Posterior vena cava (tissue), 2 donors: ENCODE results near the gene MSANTD2. TPM values are rescaled to one million over a fixed set of nuclear protein-coding genes. Genes with fewer than 3 reads are reported as not detected.
"Not testable (repeated sequence)": the region's sequence is repeated elsewhere in the genome, so short reads cannot be mapped to it uniquely, and the experiment has no call there.

ENCODE experiments used
- DNase-seq: peaks from one replicate; pipeline ENCODE4 v3.0.0-alpha.2; 2020; ENCODE audit warnings: low spot score
- intact Hi-C, 2 donors: fragments of 100-400 bp; cut with DNase I; formaldehyde crosslinking; loops; one replicate each; pipeline versions ENCODE4 v1.14.1 to v1.14.2; 2022 to 2023
- total RNA-seq, 2 donors: library from RNA; stranded (reverse); fragmentation: NEBNext Ultra II Directional; extraction: Animal tissue kit (Norgen Biotek cat#: 25700); gene quantifications; one replicate each; pipeline ENCODE4 v1.2.1, GENCODE V29; 2021
- donor health status: DM: yes; HTN: yes; CAD: no.
- donor health status: DM: yes; HTN: yes; CAD: no.

Gene MSANTD2
- total RNA-seq, 2 donors from 2014 or later = 12.6 to 13.0 TPM

GRCh38 chr11:124793466-124794278, 6.5 kb downstream of the MSANTD2 start:
- intact Hi-C loops = no loop called here
- DNase-seq = no peak

- DNase-seq = no peak
- intact Hi-C loops = no loop called here
These were observed 8.4 kb downstream of the MSANTD2 start for GRCh38 chr11:124791626-124792341.

- intact Hi-C loops = no loop called here
- DNase-seq = no peak
These were observed 11.7 kb downstream of the MSANTD2 start for GRCh38 chr11:124788521-124788920.

DNA sequence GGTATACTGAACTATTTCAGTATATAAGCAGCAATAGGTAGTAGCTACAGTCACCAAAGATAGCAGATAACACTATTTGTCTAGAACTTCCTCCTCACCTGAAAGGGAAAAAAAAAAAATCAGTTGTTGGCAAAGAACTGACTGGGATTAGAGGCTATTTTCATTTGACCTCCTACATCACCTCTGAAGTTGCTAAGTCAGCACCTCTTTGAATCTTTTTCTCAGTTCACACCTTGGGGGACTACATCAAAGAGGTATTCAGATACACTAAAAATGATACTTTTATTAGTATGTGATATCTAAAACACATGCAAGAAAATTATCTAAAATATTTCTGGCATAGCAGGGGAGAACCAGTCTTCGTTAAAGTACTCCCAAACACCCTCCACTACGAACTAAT, 16.2 kb downstream of the MSANTD2 start:
- intact Hi-C loops = no loop called here
- DNase-seq = no peak

DNA sequence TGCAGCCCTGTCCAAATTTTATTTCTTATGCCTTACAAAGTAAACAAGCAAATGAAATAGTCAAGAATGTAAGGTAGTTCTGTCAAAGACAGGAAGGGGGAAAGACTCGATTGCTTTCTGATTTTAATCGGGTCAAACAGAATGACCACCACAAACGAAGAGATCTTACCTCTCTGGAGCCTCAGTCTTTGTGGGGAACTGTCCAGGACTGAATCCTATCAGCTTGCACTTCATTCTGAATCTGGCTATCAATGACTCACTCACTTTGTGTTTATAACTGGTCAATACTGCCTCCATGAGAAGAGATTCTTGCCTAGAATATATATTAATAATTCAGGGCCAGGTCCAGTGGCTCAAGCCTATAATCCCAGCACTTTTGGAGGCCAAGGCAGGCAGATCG, 17.2 kb downstream of the MSANTD2 start:
- no peak for DNase-seq
- intact Hi-C loops = no loop called here

GRCh38 chr11:124779568-124779967, 20.6 kb downstream of the MSANTD2 start:
- no peak for DNase-seq
- intact Hi-C loops = no loop called here

GRCh38 chr11:124778281-124778680, 21.9 kb downstream of the MSANTD2 start:
- DNase-seq = no peak
- intact Hi-C loops = no loop called here

DNA sequence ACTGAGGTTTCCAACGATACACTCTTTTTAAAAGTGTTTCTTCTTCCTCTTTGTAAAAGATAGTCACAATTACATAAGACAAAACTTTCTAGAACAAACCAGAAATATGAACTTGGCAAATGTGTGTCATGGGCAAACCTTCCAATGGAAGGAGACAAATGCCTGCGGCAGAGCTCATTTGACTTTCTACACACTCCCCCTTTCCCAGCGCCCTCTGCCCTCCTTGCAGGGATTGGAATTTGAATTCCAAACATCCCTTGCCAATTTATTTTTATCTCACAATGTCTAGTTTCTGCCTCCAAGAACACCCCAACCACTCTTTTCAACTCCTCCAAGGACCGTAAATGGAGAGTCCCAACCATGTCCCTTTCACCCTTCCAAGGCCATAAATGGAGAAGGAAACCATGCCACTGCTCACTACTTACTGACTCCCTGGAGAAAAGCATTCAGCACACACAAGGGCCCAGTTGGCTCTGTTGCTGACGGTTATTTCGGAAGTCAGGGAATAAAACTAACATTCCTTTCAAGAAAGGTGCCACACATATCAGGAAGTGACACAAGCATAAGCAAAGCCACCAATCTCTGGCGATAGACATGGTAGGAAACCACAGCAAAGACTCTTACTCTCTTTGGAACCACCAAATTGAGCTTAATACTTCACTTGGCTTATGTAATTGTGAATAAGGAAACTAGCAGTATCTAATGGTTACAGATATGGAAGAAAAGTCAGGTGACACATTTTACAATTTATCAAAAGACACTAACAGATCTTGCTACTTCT, 23.2 kb downstream of the MSANTD2 start:
- DNase-seq = no peak

DNA sequence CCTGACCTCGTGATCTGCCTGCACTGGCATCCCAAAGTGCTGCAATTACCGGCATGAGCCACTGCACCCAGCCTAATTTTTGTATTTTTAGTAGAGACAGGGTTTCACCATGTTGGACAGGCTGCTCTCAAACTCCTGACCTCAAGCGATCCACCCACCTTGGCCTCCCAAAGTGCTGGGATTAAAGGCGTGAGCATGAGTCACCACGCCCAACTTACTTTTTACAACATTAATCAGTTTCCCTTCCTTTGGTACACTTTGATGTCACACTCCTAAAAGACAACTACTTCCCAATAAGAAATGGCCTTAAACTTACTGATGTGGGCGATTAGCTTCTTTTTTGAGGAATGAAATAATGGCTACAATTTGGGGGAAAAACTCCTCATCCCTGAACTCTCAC, 29.2 kb downstream of the MSANTD2 start:
- DNase-seq, intact Hi-C loops: not testable (repeated sequence)

More for the DNA sequence above, 23.2 kb downstream of the MSANTD2 start:
- intact Hi-C loops = no loop called here

DNA sequence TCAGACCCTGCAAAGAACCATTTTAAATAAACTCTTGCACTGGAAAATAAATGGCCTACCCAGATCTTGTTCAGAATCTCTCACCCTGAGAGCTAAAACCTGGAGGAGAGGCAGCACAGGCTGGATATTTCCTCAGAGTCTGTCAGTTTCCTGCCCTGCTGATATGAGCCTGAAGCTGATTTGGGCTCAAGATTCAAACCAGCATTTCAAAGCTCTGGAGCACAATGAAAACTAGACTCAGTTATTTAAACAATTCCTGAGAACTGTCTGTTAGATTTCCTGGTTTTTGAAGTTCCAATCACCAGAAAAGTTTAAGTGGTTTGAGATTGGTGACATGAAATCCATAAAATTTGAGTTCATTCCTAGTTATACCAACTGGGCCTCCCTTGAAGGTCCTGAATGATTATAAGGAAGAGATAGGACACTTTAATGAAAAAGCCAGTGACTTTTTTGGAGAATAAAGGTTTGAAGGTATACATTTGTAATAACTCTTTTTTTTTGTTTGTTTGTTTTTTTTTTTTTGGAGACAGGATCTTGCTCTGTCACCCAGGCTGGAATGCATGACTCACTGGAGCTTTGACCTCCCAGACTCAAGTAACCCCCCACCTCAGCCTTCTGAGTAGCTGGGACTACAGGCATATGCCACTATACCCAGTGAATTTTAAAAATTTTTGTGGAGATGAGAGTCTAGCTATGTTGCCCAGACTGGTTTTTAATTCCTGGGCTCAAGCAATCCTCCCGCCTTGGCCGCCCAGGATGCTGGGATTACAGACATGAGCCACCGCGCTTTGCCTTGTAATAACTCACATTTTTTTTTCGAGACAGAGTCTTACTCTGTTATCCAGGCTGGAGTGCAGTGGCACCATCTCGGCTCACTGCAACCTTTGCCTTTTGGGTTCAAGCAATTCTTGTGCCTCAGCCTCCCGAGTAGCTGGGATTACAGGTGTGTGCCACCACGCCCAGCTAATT, 30.1 kb downstream of the MSANTD2 start:
- no peak for DNase-seq
- intact Hi-C loops = loop anchor here in 1 of 2 donors (10.0 kb wide), 1 partner anchor 105 kb away; no protein-coding TSS in a partner anchor

DNA sequence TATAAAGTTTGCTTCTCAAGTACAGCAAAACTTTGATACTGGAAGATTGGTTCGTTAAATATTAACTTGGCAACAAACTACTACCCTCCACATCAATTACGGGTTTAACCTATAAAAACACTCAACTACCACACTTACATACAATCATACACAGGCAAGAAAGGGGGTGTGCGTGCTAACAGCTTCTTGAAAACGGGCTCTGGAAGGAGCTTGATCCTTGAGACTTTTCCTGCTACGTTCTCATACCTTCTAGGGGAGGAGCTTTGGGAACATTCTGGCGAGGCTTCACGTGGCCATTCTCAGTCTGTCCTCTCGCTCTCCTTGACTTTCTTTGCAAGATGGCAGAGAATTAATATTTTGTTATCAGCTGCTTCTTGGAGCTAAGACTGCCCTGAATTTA, 31.3 kb downstream of the MSANTD2 start:
- no peak for DNase-seq
- intact Hi-C loops = loop anchor here in 1 of 2 donors (10.0 kb wide), 1 partner anchor 104 kb away; no protein-coding TSS in a partner anchor

DNA sequence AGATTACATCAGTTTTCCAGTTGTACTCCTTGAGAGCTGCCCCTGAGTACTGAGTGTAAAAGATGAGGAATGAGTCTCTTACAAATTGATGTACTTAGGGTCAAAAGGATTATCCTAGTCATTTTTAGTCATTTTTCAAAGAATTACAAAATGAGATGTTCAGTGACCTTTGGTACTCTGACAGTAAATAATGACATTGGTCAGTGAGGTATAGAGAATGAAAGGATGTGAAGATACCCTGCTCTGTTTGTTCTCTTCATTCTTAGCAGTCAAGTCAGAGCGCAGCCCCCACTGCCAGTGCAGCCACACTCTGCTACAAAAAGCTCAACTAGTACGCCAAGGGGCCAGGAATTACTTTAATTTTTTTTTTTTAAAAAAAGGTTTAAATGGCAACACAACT, 34.0 kb downstream of the MSANTD2 start:
- no peak for DNase-seq
- intact Hi-C loops = loop anchor here in 1 of 2 donors (10.0 kb wide), 1 partner anchor 101 kb away; no protein-coding TSS in a partner anchor

DNA sequence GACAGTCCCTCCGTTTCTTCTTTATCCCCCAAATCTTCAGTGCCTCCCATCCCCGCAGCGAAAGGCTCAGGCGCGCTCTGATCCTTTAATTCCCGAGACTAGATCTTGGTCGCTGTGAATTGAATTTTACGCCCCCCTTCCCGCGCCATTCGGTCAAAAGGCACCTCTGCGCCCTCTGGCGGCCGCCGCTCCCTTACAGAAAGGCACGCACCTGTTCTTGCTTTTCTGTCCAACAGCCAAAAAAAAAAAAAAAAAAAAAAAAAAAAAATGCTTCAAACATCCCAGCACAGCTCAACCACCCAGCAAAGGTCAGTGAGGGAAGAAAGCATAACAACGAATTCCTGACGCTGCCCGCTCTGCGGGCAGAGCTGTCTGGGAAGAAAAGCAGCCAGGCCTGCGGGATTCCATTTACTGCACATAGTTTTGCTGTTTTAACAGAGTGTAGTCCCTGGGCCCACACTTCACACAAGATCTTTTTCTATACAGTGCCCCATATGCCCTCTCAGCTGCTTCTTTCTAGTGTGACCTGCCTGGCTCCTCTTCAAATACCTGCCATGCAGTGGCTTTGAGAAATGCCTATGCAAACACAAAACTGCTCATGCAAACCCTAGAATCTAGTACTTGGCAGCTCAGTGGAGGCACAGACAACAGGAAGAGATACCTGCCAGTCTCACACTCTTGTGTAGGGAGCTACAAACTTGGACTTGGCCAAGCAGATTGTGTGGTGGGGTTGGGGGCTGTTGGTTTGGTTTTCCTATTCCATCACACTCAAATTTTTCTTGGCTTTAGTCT, 36.9 kb downstream of the MSANTD2 start:
- intact Hi-C loops = loop anchor here (2.0 to 10.0 kb wide), 5 partner anchors 34 to 99 kb away; partner anchors contain the start of gene MSANTD2 (in 1 of the 2)
- DNase-seq = peak; percentile 95

- DNase-seq = no peak
- intact Hi-C loops = loop anchor here (2.0 to 10.0 kb wide), 5 partner anchors 35 to 98 kb away; partner anchors contain the start of gene MSANTD2 (in 1 of the 2)
These were observed 37.5 kb downstream of the MSANTD2 start for GRCh38 chr11:124762624-124763155.

- DNase-seq = peak; percentile 88
These were observed 38.0 kb downstream of the MSANTD2 start, which contains the start of gene ESAM for GRCh38 chr11:124762105-124762623. Gene ESAM, minus strand, starts transcription at chr11:124762290. Its CDS starts 136 bp downstream, at chr11:124762154.

DNA sequence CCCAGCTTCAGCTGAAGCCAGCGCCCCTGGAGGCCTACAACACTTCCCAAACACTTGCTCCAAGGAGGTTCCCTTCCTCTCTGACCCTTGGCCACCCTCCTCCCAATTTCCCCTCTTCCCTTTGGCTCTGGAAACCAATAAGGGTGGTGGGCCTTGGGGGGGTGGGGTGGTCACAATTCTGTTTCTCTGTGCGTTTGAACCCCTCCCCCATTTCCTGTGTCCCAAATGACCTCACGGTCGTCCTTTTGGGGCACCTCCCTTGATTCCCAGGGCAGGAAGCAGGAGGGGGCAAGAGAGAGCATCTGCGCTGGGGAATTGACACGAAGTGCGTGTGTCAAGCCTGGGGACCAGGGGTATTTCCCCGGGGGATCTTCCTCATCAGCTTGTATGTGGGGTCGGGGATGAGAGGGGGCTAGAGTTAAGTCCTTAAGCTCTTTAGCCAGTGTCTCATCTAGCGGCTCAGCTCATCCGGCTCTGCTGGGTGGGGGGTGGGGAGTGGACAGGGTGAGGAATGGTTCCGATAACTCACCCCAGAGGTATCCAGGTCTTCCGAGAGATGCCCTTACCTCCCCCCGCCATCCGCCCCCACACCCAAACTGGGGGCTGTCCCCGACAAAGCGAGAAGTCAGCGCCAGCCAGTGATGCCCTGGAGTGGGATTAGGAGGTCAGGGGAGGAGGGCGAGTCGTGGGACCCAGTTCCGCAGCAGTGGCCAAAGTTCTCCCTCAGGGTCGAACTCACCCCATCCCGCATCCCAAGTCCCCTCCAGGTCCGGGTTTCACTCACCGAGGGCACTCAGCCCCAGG, 38.7 kb downstream of the MSANTD2 start:
- intact Hi-C loops = loop anchor here (2.0 to 10.0 kb wide), 5 partner anchors 36 to 97 kb away; partner anchors contain the start of gene MSANTD2 (in 1 of the 2)
- DNase-seq = no peak

More at GRCh38 chr11:124762105-124762623, 38.0 kb downstream of the MSANTD2 start, which contains the start of gene ESAM:
- intact Hi-C loops = loop anchor here (2.0 to 10.0 kb wide), 5 partner anchors 35 to 97 kb away; partner anchors contain the start of gene MSANTD2 (in 1 of the 2)
